ENCODE measurements around the gene SEC16A.

GRCh38 chr9:136444102-136444501 lies 38.7 kb downstream of the SEC16A start:
- no peak for TF ChIP-seq CTCF (IDR thresholded peaks at IDR 0.05)
- no peak for TF ChIP-seq POLR2A (IDR thresholded peaks at IDR 0.05)
